DND-41 (cell line): ENCODE results near the gene PRPF40B.

ENCODE experiments used
- EZH2 ChIP-seq: IDR thresholded peaks from 3 replicates; pipeline ENCODE4 v1.6.1; 2012; ENCODE audit warnings: borderline replicate concordance, low read depth, mild to moderate bottlenecking, moderate library complexity, low read length, inconsistent platforms; ENCODE audit not compliant: severe bottlenecking
- TF ChIP-seq, protein P1 (sequence below): IDR thresholded peaks from 2 replicates; pipeline ENCODE4 v1.5.1; 2012; ENCODE audit warnings: borderline replicate concordance, low read length, moderate library complexity, mild to moderate bottlenecking; ENCODE audit not compliant: poor library complexity, severe bottlenecking; ENCODE audit errors: extremely low read depth

DNA sequence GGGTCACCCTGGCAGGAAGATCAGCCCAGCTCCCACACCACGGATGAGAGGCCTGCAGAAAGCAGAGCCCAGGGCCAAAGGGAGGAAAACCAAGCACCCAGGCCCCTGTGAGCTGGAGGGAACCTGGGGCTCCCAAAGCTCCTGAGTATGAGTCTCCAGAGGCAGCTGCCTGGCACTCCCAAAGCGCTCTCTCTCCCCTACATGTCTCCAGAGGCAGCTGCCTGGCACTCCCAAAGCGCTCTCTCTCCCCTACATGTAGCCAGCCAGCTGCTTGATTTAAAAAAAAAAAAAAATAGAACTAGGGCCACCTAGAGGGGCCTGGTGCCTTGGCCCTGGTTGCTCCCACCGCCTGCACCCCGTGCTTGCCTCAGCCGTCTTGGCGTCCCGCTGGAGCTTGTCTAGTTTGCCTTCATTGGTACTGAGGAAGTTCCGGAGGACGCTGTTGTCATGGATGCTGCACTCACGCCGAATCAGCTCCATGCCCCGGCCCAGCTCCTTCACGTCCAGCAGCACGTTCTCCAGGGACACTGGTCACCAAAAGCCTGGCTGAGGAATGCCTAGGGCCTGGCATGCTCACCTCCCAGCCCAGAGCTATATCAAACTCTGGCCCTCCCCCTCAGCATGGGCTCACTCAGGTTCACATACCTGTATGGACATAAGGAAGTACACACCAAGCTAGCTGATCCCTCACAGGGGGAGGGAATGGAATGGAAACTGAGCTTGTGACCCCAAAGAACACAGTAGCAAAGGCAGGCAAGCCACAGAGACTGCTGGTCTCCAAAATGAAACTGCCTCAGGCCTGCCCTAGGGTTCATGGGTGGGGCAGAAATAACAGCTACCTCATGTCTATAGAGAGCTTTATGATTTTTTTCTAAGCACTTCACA is 24.7 kb downstream of the PRPF40B start:
- TF ChIP-seq, protein P1, sequence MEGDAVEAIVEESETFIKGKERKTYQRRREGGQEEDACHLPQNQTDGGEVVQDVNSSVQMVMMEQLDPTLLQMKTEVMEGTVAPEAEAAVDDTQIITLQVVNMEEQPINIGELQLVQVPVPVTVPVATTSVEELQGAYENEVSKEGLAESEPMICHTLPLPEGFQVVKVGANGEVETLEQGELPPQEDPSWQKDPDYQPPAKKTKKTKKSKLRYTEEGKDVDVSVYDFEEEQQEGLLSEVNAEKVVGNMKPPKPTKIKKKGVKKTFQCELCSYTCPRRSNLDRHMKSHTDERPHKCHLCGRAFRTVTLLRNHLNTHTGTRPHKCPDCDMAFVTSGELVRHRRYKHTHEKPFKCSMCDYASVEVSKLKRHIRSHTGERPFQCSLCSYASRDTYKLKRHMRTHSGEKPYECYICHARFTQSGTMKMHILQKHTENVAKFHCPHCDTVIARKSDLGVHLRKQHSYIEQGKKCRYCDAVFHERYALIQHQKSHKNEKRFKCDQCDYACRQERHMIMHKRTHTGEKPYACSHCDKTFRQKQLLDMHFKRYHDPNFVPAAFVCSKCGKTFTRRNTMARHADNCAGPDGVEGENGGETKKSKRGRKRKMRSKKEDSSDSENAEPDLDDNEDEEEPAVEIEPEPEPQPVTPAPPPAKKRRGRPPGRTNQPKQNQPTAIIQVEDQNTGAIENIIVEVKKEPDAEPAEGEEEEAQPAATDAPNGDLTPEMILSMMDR: no peak
- no peak for TF ChIP-seq EZH2
